ENCODE measurements around the gene MB21D2. TPM values are rescaled to one million over a fixed set of nuclear protein-coding genes. Genes with fewer than 3 reads are reported as not detected.

The MB21D2 gene
- total and polyA plus RNA-seq, 2 of the 8 experiments (the other 6 are each of a cell fraction or from before 2014, with no cell fraction given), result 10.0 to 21.0 TPM

- Histone ChIP-seq H3K4me3 (ENCODE audit: extremely low read depth in 1 of 4, insufficient read depth in 2 of 4, low read depth in 3 of 4, low read length in 4 of 4) (peak overlapping the region in 1 of 4 experiments; percentile 98; a peak in 2 of 8 replicates), H3K79me2 (ENCODE audit: control insufficient read depth in 1 of 2, insufficient read depth in 2 of 2, low read length in 2 of 2) (peaks cover 28 to 60% of the 10 kb centered on the region in 2 experiments), H2BK15ac (ENCODE audit: low read length) (no peak overlapping the region), H3K27ac (ENCODE audit: low read depth, low read length) (no peak overlapping the region), H2AFZ (ENCODE audit: low read length) (no peak overlapping the region), H3K4ac (replicated peaks; ENCODE audit: insufficient read length, low read depth, low read length) (no peak overlapping the region), H3K14ac (ENCODE audit: insufficient read length) (no peak overlapping the region), H2BK20ac (ENCODE audit: low read length) (no peak overlapping the region), H3K36me3 (ENCODE audit: control insufficient read depth in 2 of 4, insufficient read depth in 4 of 4, low read length in 3 of 4) (no peaks in the 10 kb centered on the region), H2AK5ac (ENCODE audit: low read depth, low read length) (no peak overlapping the region), H3K23me2 (ENCODE audit: low read depth, low read length) (peaks cover 15% of the 10 kb centered on the region; the same call in 1 of the 2 replicates), H2BK120ac (replicated peaks; ENCODE audit: low read depth, low read length) (no peak overlapping the region), H3K56ac (replicated peaks; ENCODE audit: insufficient read length, low read depth, low read length) (no peak overlapping the region), H2BK5ac (ENCODE audit: low read depth, low read length) (no peak overlapping the region), H3K9ac (replicated peaks in 1 of 4; ENCODE audit: extremely low read depth in 1 of 4, low read depth in 3 of 4, low read length in 3 of 4) (no peak overlapping the region), H3K23ac (ENCODE audit: insufficient read length) (no peak overlapping the region), H3K4me2 (ENCODE audit: insufficient read depth in 1 of 2, low read depth in 2 of 2, low read length in 2 of 2) (peak overlapping the region; percentile 72 to 96), H3K79me1 (ENCODE audit: low read depth, low read length) (peaks cover 2% of the 10 kb centered on the region; the same call in 1 of the 2 replicates), H4K5ac (ENCODE audit: insufficient read length, low read depth, low read length) (no peak overlapping the region), H4K20me1 (replicated peaks in 1 of 2; ENCODE audit: control insufficient read depth in 1 of 2, insufficient read depth in 2 of 2, low read length in 2 of 2) (peaks cover 6 to 7% of the 10 kb centered on the region in 2 experiments), H4K8ac (ENCODE audit: extremely low read depth, insufficient read depth, low read length) (no peak overlapping the region), H2BK12ac (ENCODE audit: low read depth, low read length) (no peak overlapping the region), H3K27me3 (replicated peaks in 1 of 4; ENCODE audit: control insufficient read depth in 3 of 4, extremely low read depth in 1 of 4, insufficient read depth in 3 of 4, low read length in 3 of 4) (no peaks in the 10 kb centered on the region), H4K91ac (replicated peaks; ENCODE audit: insufficient read length, low read length) (no peak overlapping the region), H3K9me3 (ENCODE audit: insufficient read depth in 2 of 2, low read depth in 1 of 2, low read length in 1 of 2) (no peaks in the 10 kb centered on the region), H3K18ac (ENCODE audit: extremely low read depth, low read length) (peak overlapping the region; percentile 64; the same call in 1 of the 2 replicates), H3K4me1 (replicated peaks in 1 of 4; ENCODE audit: control insufficient read depth in 3 of 4, insufficient read depth in 4 of 4, low read length in 3 of 4) (peaks cover 0 to 22% (median 17%) of the 10 kb centered on the region in 4 experiments; a peak in 4 of 7 replicates)
- DNase-seq (ENCODE audit: low read depth in 1 of 2, low spot score in 2 of 2), result no peak
- POLR2A ChIA-PET (ENCODE audit: partially characterized antibody), result interaction anchor here (1.0 to 2.8 kb wide), 6 partner anchors 11 to 35 kb away, joined by 3 to 17 read pairs (median 4); no protein-coding TSS in a partner anchor
- no peak for FAIRE-seq
- CTCF ChIA-PET (ENCODE audit: partially characterized antibody), result interaction anchor here (0.5 to 6.1 kb wide), 26 partner anchors 8 to 727 kb away, joined by 3 to 60 read pairs (median 4); no protein-coding TSS in a partner anchor
- 12% methylated on average over 2 of the region's 2 CpGs; no CpG with 5 or more reads in 1 of the 2 experiments for WGBS, 2 experiments (ENCODE audit: extremely low coverage in 1 of 2, insufficient coverage in 1 of 2, insufficient read length in 1 of 2, insufficient replicate concordance in 2 of 2, low coverage in 1 of 2, low lambda C conversion rate in 2 of 2, missing lambda C conversion rate in 1 of 2)
- TF ChIP-seq SAP30 (IDR thresholded peaks at IDR 0.05; ENCODE audit: insufficient read depth, insufficient replicate concordance, low read length) (no peak), ATF3 (IDR thresholded peaks at IDR 0.05; ENCODE audit: insufficient read depth, low read depth, low read length) (no peak)
Measured at GRCh38 chr3:192914848-192915247, 2.8 kb downstream of the MB21D2 start.

Measured in H1 (cell line).